ENCODE measurements around the gene AXIN1. TPM values are rescaled to one million over a fixed set of nuclear protein-coding genes. Genes with fewer than 3 reads are reported as not detected.

The AXIN1 gene
- total RNA-seq, 3 donors from 2014 or later = 16.5 to 22.6 (median 22.4) TPM

DNA sequence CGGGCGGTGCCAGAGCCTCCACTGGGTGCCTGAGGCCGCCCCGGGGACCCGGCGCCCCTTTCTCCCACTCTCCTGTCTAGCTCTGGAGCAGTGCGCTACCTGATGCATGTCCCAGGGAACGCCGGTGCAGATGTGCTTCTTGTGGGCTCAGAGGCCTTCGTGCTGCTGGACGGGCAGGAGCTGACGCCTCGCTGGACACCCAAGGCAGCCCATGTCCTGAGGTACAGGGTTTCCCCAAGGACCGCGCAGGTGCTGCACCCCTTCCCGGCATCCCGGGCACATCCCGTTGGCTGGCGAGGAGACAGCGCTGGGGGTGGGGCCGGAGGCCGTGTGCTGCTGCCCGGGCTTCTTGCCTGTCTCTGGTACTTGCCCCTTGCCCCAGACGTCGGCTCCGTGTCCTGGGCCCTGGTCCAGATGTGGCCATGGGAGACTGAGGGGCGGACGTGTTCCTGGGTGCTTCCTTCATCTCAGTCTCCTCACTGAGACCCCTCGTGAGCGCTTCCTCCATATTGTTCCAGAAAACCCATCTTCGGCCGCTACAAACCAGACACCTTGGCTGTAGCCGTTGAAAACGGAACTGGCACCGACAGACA, 89.2 kb downstream of the AXIN1 start:
- Histone ChIP-seq H3K27me3 (no peaks in the 10 kb centered on the region), H3K4me1 (no peaks in the 10 kb centered on the region), H3K9me3 (no peaks in the 10 kb centered on the region), H3K27ac (no peak overlapping the region), H3K4me3 (no peak overlapping the region), H3K36me3 (peaks cover 19% of the 10 kb centered on the region)
- DNase-seq (ENCODE audit: low spot score in 2 of 2) = no peak
- intact Hi-C loops (cut with DNase I; ENCODE audit: low total_unique reads) = no loop called here
- TF ChIP-seq POLR2A (IDR thresholded peaks at IDR 0.05) (no peak), POLR2AphosphoS5 (IDR thresholded peaks at IDR 0.05) (no peak)
- TF ChIP-seq, protein P1, sequence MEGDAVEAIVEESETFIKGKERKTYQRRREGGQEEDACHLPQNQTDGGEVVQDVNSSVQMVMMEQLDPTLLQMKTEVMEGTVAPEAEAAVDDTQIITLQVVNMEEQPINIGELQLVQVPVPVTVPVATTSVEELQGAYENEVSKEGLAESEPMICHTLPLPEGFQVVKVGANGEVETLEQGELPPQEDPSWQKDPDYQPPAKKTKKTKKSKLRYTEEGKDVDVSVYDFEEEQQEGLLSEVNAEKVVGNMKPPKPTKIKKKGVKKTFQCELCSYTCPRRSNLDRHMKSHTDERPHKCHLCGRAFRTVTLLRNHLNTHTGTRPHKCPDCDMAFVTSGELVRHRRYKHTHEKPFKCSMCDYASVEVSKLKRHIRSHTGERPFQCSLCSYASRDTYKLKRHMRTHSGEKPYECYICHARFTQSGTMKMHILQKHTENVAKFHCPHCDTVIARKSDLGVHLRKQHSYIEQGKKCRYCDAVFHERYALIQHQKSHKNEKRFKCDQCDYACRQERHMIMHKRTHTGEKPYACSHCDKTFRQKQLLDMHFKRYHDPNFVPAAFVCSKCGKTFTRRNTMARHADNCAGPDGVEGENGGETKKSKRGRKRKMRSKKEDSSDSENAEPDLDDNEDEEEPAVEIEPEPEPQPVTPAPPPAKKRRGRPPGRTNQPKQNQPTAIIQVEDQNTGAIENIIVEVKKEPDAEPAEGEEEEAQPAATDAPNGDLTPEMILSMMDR (IDR thresholded peaks at IDR 0.05) = no peak

DNA sequence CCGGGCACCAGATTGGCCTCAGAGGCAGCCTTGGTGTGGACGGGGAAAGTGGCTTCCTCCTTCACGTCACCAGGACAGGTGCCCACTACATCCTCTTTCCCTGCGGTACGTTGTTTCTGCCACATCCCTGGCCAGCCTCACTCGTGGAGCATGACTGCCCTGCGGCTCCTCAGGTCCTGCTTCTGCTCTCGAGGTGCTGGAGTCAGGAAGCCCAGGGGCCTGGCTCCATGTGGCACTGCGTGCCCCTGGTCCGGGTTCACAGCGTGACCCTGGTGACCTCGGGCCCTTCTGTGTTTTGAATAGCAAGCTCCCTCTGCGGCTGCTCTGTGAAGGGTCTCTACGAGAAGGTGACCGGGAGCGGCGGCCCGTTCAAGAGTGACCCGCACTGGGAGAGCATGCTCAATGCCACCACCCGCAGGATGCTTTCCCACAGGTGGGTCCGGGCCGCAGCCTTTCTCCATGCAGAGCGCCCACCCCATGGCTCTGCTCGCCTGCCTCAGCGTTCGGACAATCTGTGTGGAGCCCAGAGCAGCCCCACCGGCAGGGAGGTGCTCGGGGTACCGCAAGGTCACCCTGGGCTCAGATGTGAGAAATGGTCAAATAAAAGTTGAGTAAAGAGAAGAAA, 90.3 kb downstream of the AXIN1 start:
- Histone ChIP-seq H3K36me3 (peaks cover 19% of the 10 kb centered on the region), H3K4me1 (no peaks in the 10 kb centered on the region), H3K27ac (no peak overlapping the region), H3K27me3 (no peaks in the 10 kb centered on the region), H3K4me3 (no peak overlapping the region), H3K9me3 (no peaks in the 10 kb centered on the region)
- intact Hi-C loops (cut with DNase I; ENCODE audit: low total_unique reads) = no loop called here
- TF ChIP-seq POLR2A (IDR thresholded peaks at IDR 0.05) (no peak), POLR2AphosphoS5 (IDR thresholded peaks at IDR 0.05) (no peak)
- TF ChIP-seq, protein P1 (IDR thresholded peaks at IDR 0.05) = no peak
- DNase-seq (ENCODE audit: low spot score in 2 of 2) = no peak

DNA sequence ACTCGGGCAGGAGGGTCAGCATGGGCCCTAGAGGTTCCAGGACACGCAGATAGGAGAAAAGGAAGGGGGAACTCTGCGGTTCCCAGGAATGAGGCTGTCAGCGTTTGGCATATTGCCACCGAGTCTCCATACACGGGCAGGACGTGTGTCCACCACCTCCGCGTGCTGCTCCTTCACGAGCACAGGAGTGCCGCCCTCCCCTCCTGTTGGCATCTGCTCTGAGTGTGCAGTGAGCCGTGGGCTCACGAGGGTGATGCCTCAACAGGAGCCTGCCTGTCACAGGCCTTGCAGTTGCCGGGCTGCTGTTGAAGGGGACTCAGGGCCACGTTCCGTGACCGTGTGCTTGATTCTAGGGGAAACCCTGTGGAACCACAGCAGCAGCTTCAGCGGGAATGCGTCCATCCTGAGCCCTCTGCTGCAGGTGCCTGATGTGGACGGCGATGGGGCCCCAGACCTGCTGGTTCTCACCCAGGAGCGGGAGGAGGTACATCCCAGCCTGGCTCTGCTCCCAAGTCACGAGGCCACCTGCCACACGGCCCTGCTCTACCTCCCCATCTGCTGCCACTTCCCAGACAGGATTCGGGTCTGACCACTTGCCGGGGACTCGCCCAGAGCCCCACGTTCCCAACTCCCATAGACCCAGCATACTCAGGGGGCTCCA, 91.4 kb downstream of the AXIN1 start:
- H3K27ac ChIP-seq = no peak overlapping the region
- H3K4me1 ChIP-seq = no peaks in the 10 kb centered on the region
- no peak overlapping the region for H3K4me3 ChIP-seq
- intact Hi-C loops (cut with DNase I; ENCODE audit: low total_unique reads) = no loop called here
- TF ChIP-seq POLR2AphosphoS5 (IDR thresholded peaks at IDR 0.05) (no peak), POLR2A (IDR thresholded peaks at IDR 0.05) (no peak)
- TF ChIP-seq, protein P1 (IDR thresholded peaks at IDR 0.05) = no peak
- no peak for DNase-seq (ENCODE audit: low spot score in 2 of 2)
- H3K36me3 ChIP-seq = peaks cover 19% of the 10 kb centered on the region
- no peaks in the 10 kb centered on the region for H3K9me3 ChIP-seq
- H3K27me3 ChIP-seq = no peaks in the 10 kb centered on the region

DNA sequence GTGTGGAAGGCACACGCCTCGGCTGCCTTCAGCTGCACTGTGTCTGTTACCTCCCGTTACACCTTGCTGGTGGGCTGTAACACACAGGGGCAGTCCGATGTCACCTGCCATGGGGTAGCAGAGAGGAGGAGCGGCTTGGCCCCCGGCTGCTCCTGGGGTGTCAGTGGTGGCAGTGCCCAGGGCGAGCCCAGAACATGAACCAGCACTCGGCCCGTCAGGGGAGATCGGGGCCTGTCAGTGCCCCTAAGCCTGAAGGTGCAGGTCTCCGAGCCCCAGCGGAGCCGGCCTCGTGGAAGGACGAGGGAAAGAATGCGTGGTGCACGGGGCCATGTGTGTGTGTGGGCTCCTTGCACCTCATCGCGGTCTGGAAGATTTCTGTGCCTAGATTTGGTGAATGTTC, 92.2 kb downstream of the AXIN1 start:
- H3K4me1 ChIP-seq = no peaks in the 10 kb centered on the region
- TF ChIP-seq POLR2AphosphoS5 (IDR thresholded peaks at IDR 0.05) (no peak), POLR2A (IDR thresholded peaks at IDR 0.05) (no peak)
- TF ChIP-seq, protein P1 (IDR thresholded peaks at IDR 0.05) = no peak
- peaks cover 19% of the 10 kb centered on the region for H3K36me3 ChIP-seq
- intact Hi-C loops (cut with DNase I; ENCODE audit: low total_unique reads) = no loop called here
- no peaks in the 10 kb centered on the region for H3K9me3 ChIP-seq
- H3K27me3 ChIP-seq = no peaks in the 10 kb centered on the region
- H3K4me3 ChIP-seq = no peak overlapping the region
- DNase-seq (ENCODE audit: low spot score in 2 of 2) = no peak
- H3K27ac ChIP-seq = no peak overlapping the region

DNA sequence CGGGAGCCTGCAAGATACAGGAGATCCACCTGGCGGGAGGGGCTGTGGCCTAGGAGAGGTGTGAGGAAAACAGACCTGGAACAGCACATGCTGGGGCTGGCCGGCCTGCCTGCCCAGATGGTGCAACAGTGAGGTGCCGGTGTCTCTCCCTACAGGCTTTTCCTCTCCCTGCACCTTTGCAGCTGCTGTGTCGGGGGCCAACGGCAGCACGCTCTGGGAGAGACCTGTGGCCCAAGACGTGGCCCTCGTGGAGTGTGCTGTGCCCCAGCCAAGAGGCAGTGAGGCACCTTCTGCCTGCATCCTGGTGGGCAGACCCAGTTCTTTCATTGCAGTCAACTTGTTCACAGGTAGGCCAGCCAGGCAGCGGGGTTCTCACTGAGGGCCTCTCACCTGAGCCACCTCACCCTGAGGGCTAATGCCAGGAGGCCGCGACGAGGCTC, 92.7 kb downstream of the AXIN1 start:
- Histone ChIP-seq H3K9me3 (no peaks in the 10 kb centered on the region), H3K36me3 (peaks cover 19% of the 10 kb centered on the region), H3K27ac (no peak overlapping the region), H3K4me1 (no peaks in the 10 kb centered on the region), H3K27me3 (no peaks in the 10 kb centered on the region), H3K4me3 (no peak overlapping the region)
- TF ChIP-seq POLR2AphosphoS5 (IDR thresholded peaks at IDR 0.05) = no peak
- TF ChIP-seq, protein P1 (IDR thresholded peaks at IDR 0.05) = no peak
- TF ChIP-seq POLR2A (IDR thresholded peaks at IDR 0.05) = no peak
- intact Hi-C loops (cut with DNase I; ENCODE audit: low total_unique reads) = no loop called here
- no peak for DNase-seq (ENCODE audit: low spot score in 2 of 2)

All from breast epithelium (tissue), 4 donors.